ENCODE results near the gene EFNB2.

GRCh38 chr13:106528718-106529414, 6.6 kb downstream of the EFNB2 start:
- no peak for TF ChIP-seq EP300 (IDR thresholded peaks at IDR 0.05)
- no peak for TF ChIP-seq POLR2AphosphoS5 (IDR thresholded peaks at IDR 0.05)
- TF ChIP-seq, protein P1, sequence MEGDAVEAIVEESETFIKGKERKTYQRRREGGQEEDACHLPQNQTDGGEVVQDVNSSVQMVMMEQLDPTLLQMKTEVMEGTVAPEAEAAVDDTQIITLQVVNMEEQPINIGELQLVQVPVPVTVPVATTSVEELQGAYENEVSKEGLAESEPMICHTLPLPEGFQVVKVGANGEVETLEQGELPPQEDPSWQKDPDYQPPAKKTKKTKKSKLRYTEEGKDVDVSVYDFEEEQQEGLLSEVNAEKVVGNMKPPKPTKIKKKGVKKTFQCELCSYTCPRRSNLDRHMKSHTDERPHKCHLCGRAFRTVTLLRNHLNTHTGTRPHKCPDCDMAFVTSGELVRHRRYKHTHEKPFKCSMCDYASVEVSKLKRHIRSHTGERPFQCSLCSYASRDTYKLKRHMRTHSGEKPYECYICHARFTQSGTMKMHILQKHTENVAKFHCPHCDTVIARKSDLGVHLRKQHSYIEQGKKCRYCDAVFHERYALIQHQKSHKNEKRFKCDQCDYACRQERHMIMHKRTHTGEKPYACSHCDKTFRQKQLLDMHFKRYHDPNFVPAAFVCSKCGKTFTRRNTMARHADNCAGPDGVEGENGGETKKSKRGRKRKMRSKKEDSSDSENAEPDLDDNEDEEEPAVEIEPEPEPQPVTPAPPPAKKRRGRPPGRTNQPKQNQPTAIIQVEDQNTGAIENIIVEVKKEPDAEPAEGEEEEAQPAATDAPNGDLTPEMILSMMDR (IDR thresholded peaks at IDR 0.05), result no peak
